WTC11 (cell line): ENCODE measurements around the gene MESD. TPM values are rescaled to one million over a fixed set of nuclear protein-coding genes. Genes with fewer than 3 reads are reported as not detected.

Source experiments
- ATAC-seq: fragments of 200-7000 bp; cut with Tn5 transposase; 2 replicates; pipeline ENCODE4 v1.10.0; 2021; ENCODE audit warnings: mild to moderate bottlenecking, moderate library complexity
- CTCF ChIA-PET: fragments of 300-600 bp; sonication (Branson Sonifier 250); formaldehyde crosslinking; loops from one replicate; lab custom pipeline; 2021; ENCODE audit warnings: antibody characterized with exemption; lab: Charles Lee
- POLR2A ChIA-PET: fragments of 350-600 bp; sonication (Branson Sonifier 250); formaldehyde crosslinking; loops from one replicate; lab custom pipeline; 2021; ENCODE audit warnings: antibody characterized with exemption; lab: Charles Lee
- DNase-seq: peaks from one replicate; pipeline ENCODE4 v3.0.0; 2021; ENCODE audit warnings: low spot score
- H3K27ac Mint-ChIP-seq: 2 replicates; pipeline ENCODE4 v1.8.0; 2021; ENCODE audit warnings: mixed read lengths
- H3K27me3 Mint-ChIP-seq: 2 replicates; pipeline ENCODE4 v1.8.0; 2021; ENCODE audit warnings: low read depth, mild to moderate bottlenecking, moderate library complexity, mixed read lengths
- H3K36me3 Mint-ChIP-seq: 2 replicates; pipeline ENCODE4 v1.8.0; 2021; ENCODE audit warnings: mixed read lengths
- H3K4me1 Mint-ChIP-seq: 2 replicates; pipeline ENCODE4 v1.8.0; 2022; ENCODE audit warnings: mixed read lengths
- H3K4me3 Mint-ChIP-seq: 2 replicates; pipeline ENCODE4 v1.8.0; 2021; ENCODE audit warnings: mild to moderate bottlenecking, moderate library complexity, mixed read lengths
- H3K9me3 Mint-ChIP-seq: 2 replicates; pipeline ENCODE4 v1.8.0; 2021; ENCODE audit warnings: mixed read lengths
- ATF3 ChIP-seq: sonication (generic); formaldehyde crosslinking; conservative IDR thresholded peaks from 2 replicates; pipeline ENCODE4 v1.8.1; 2022; ENCODE audit warnings: mild to moderate bottlenecking, missing genetic modification reagents
- E2F5 ChIP-seq: sonication (generic); formaldehyde crosslinking; IDR thresholded peaks from 2 replicates; pipeline ENCODE4 v1.8.1; 2022; ENCODE audit warnings: mild to moderate bottlenecking, moderate library complexity, missing genetic modification reagents
- FOXK1 ChIP-seq: sonication (generic); formaldehyde crosslinking; IDR thresholded peaks from 2 replicates; pipeline ENCODE4 v1.8.0; 2022; ENCODE audit warnings: mild to moderate bottlenecking, moderate library complexity, missing genetic modification reagents
- NR3C1 ChIP-seq: sonication (generic); formaldehyde crosslinking; conservative IDR thresholded peaks from 2 replicates; pipeline ENCODE4 v1.8.1; 2023; ENCODE audit warnings: low read depth, mild to moderate bottlenecking, missing genetic modification reagents
- SMAD4 ChIP-seq: sonication (generic); formaldehyde crosslinking; IDR thresholded peaks from 2 replicates; pipeline ENCODE4 v1.8.0; 2022; ENCODE audit warnings: mild to moderate bottlenecking, missing genetic modification reagents
- TCF7 ChIP-seq: sonication (generic); formaldehyde crosslinking; IDR thresholded peaks from 2 replicates; pipeline ENCODE4 v1.8.0; 2022; ENCODE audit warnings: mild to moderate bottlenecking, low read depth, missing genetic modification reagents, moderate library complexity
- total RNA-seq: library from RNA; stranded (reverse); gene quantifications from 3 replicates; pipeline ENCODE4 v1.2.3, GENCODE V29; 2021
- TF ChIP-seq, protein P1 (sequence below): sonication (generic); formaldehyde crosslinking; IDR thresholded peaks from 2 replicates; pipeline ENCODE4 v1.8.1; 2022; ENCODE audit warnings: mild to moderate bottlenecking, missing genetic modification reagents, moderate library complexity, borderline replicate concordance
- TF ChIP-seq, protein P2 (sequence below): fragments of 200-600 bp; IDR thresholded peaks from 2 replicates; pipeline ENCODE4 v1.8.0; 2022; ENCODE audit warnings: antibody characterized with exemption
- TF ChIP-seq, protein P3 (sequence below): sonication (generic); formaldehyde crosslinking; IDR thresholded peaks from 2 replicates; pipeline ENCODE4 v1.8.1; 2023; ENCODE audit warnings: mild to moderate bottlenecking, missing genetic modification reagents, borderline replicate concordance

MESD gene
- total RNA-seq, 1 experiment from 2014 or later: 28.3 TPM

DNA sequence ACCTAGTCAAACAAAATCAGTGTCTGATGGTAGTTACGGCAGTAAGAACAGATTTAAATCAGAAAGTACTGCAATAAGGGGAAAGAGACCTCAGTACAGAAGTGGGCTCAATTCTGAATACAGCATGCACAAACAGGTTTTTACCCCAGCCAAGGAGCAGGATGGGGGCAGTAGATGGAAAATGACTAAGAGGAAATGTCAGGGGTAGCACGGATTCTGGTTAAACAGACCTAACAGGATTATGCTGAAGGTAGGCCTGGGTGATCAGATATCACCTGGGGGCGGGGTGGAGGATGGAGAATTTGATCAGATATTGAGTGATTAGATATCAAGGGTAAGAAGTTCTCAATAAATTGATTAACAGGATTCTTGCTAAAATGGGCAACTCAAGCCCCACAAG is 19.0 kb downstream of the MESD start:
- no peak for ATAC-seq
- POLR2A ChIA-PET: interaction anchor here (1.2 kb wide), 1 partner anchor 35 kb away, joined by 3 read pairs; no protein-coding TSS in a partner anchor

GRCh38 chr15:80970018-80970657 is 19.5 kb downstream of the MESD start:
- H3K4me1 Mint-ChIP-seq: peaks cover 60% of the 10 kb centered on the region
- peak overlapping the region; percentile 61; the same call in 1 of the 2 replicates for H3K27ac Mint-ChIP-seq
- POLR2A ChIA-PET: interaction anchor here (1.2 kb wide), 1 partner anchor 35 kb away, joined by 3 read pairs; no protein-coding TSS in a partner anchor

More for the DNA sequence above, 19.0 kb downstream of the MESD start:
- DNase-seq: no peak
- Mint-ChIP-seq H3K4me1 (peaks cover 60% of the 10 kb centered on the region), H3K27ac (peak overlapping the region; percentile 61; the same call in 1 of the 2 replicates), H3K36me3 (peaks cover 23% of the 10 kb centered on the region), H3K27me3 (no peaks in the 10 kb centered on the region), H3K4me3 (no peak overlapping the region), H3K9me3 (no peaks in the 10 kb centered on the region)
- CTCF ChIA-PET: interaction anchor here (0.6 to 4.8 kb wide), 29 partner anchors 9 to 514 kb away, joined by 3 to 48 read pairs (median 5); partner anchors contain the start of gene CEMIP
- TF ChIP-seq SMAD4 (CRISPR knock-in tag) (no peak), NR3C1 (CRISPR knock-in tag) (no peak), E2F5 (no peak), TCF7 (CRISPR knock-in tag) (no peak), FOXK1 (CRISPR knock-in tag) (no peak), ATF3 (CRISPR knock-in tag) (no peak)
- TF ChIP-seq, protein P1, sequence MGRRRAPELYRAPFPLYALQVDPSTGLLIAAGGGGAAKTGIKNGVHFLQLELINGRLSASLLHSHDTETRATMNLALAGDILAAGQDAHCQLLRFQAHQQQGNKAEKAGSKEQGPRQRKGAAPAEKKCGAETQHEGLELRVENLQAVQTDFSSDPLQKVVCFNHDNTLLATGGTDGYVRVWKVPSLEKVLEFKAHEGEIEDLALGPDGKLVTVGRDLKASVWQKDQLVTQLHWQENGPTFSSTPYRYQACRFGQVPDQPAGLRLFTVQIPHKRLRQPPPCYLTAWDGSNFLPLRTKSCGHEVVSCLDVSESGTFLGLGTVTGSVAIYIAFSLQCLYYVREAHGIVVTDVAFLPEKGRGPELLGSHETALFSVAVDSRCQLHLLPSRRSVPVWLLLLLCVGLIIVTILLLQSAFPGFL (CRISPR knock-in tag): no peak

More at GRCh38 chr15:80970018-80970657, 19.5 kb downstream of the MESD start:
- no peak overlapping the region for H3K4me3 Mint-ChIP-seq
- ATAC-seq (0 out of 2 replicates have a peak, but pooled peaks have one; percentile 6), DNase-seq (peak; percentile 52)
- H3K9me3 Mint-ChIP-seq: peaks cover 4% of the 10 kb centered on the region
- no peaks in the 10 kb centered on the region for H3K27me3 Mint-ChIP-seq
- CTCF ChIA-PET: interaction anchor here (0.5 to 4.8 kb wide), 42 partner anchors 8 to 908 kb away, joined by 3 to 48 read pairs (median 4); partner anchors contain the start of genes ABHD17C and CEMIP
- peaks cover 29% of the 10 kb centered on the region for H3K36me3 Mint-ChIP-seq
- TF ChIP-seq, protein P2, sequence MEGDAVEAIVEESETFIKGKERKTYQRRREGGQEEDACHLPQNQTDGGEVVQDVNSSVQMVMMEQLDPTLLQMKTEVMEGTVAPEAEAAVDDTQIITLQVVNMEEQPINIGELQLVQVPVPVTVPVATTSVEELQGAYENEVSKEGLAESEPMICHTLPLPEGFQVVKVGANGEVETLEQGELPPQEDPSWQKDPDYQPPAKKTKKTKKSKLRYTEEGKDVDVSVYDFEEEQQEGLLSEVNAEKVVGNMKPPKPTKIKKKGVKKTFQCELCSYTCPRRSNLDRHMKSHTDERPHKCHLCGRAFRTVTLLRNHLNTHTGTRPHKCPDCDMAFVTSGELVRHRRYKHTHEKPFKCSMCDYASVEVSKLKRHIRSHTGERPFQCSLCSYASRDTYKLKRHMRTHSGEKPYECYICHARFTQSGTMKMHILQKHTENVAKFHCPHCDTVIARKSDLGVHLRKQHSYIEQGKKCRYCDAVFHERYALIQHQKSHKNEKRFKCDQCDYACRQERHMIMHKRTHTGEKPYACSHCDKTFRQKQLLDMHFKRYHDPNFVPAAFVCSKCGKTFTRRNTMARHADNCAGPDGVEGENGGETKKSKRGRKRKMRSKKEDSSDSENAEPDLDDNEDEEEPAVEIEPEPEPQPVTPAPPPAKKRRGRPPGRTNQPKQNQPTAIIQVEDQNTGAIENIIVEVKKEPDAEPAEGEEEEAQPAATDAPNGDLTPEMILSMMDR: peak; percentile 84
- TF ChIP-seq, protein P3, sequence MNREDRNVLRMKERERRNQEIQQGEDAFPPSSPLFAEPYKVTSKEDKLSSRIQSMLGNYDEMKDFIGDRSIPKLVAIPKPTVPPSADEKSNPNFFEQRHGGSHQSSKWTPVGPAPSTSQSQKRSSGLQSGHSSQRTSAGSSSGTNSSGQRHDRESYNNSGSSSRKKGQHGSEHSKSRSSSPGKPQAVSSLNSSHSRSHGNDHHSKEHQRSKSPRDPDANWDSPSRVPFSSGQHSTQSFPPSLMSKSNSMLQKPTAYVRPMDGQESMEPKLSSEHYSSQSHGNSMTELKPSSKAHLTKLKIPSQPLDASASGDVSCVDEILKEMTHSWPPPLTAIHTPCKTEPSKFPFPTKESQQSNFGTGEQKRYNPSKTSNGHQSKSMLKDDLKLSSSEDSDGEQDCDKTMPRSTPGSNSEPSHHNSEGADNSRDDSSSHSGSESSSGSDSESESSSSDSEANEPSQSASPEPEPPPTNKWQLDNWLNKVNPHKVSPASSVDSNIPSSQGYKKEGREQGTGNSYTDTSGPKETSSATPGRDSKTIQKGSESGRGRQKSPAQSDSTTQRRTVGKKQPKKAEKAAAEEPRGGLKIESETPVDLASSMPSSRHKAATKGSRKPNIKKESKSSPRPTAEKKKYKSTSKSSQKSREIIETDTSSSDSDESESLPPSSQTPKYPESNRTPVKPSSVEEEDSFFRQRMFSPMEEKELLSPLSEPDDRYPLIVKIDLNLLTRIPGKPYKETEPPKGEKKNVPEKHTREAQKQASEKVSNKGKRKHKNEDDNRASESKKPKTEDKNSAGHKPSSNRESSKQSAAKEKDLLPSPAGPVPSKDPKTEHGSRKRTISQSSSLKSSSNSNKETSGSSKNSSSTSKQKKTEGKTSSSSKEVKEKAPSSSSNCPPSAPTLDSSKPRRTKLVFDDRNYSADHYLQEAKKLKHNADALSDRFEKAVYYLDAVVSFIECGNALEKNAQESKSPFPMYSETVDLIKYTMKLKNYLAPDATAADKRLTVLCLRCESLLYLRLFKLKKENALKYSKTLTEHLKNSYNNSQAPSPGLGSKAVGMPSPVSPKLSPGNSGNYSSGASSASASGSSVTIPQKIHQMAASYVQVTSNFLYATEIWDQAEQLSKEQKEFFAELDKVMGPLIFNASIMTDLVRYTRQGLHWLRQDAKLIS (CRISPR knock-in tag): no peak
